Measurements from ENCODE around the gene F11R.

DNA sequence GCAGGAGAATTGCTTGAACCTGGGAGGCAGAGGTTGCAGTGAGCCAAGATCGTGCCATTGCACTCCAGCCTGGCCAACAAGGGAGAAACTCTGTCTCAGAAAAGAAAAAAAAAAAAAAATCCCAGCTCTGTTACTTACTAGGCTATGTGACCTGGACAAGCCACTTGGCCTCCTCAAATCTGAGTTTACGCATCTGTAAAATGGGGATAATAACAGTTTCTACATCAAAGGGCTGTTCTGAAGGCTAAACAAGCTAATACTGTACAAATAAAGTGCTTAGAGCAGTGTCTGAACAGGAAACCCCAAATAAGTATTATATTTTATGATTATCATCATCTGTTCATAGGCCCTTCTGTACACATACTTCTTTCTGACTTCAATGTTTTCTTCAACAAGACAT, 13.6 kb downstream of the F11R start:
- TF ChIP-seq, protein P1, sequence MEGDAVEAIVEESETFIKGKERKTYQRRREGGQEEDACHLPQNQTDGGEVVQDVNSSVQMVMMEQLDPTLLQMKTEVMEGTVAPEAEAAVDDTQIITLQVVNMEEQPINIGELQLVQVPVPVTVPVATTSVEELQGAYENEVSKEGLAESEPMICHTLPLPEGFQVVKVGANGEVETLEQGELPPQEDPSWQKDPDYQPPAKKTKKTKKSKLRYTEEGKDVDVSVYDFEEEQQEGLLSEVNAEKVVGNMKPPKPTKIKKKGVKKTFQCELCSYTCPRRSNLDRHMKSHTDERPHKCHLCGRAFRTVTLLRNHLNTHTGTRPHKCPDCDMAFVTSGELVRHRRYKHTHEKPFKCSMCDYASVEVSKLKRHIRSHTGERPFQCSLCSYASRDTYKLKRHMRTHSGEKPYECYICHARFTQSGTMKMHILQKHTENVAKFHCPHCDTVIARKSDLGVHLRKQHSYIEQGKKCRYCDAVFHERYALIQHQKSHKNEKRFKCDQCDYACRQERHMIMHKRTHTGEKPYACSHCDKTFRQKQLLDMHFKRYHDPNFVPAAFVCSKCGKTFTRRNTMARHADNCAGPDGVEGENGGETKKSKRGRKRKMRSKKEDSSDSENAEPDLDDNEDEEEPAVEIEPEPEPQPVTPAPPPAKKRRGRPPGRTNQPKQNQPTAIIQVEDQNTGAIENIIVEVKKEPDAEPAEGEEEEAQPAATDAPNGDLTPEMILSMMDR (IDR thresholded peaks at IDR 0.05): no peak
- no peak for TF ChIP-seq POLR2A (IDR thresholded peaks at IDR 0.05)
